ENCODE results near the gene CIC.

- TF ChIP-seq CTCF (IDR thresholded peaks at IDR 0.05) (no peak), POLR2AphosphoS5 (IDR thresholded peaks at IDR 0.05; ENCODE audit: insufficient read depth in 1 of 2, low read depth in 1 of 2) (no peak)
These were observed 55.0 kb downstream of the CIC start for GRCh38 chr19:42323852-42324654.
